Astrocyte of the cerebellum (primary cell): Measurements from ENCODE around the gene FAM107B.

Experiments used
- DNase-seq: peaks from one replicate; pipeline ENCODE4 v3.0.0-alpha.2; 2011; ENCODE audit warnings: low read depth
- H3K4me3 ChIP-seq: 2 replicates; pipeline ENCODE4 v1.5.1; 2011; ENCODE audit warnings: mild to moderate bottlenecking, low read depth, low read length, moderate library complexity
- in situ Hi-C: cut with HindIII; loops from 2 replicates; pipeline ENCODE4 v1.10.0; 2017; ENCODE audit warnings: low sequenced_read_pairs
- TF ChIP-seq, protein P1 (sequence below): IDR thresholded peaks from 2 replicates; pipeline ENCODE4 v1.5.1; 2012; ENCODE audit warnings: low read length, low read depth, moderate library complexity, mild to moderate bottlenecking; ENCODE audit errors: missing control alignments

Gene FAM107B

DNA sequence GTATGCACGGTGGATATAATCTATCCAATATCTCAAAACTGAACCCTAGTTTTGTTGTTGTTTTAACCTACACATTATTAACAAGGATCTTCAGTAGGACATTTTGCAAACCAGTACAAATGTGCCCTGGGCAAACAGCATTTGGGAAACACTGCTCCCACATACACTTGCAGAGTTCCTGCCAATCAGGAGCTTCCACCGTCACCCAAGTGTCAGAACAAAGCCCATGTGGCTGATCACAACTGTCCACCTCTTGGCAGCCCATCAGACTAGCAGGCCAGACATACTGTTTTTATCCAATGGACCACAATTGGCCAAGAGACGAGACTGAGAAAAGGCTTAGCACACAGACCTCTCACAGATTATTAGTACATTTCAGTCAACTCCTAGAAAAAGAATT is 200.4 kb downstream of the FAM107B start:
- no peak for DNase-seq
- in situ Hi-C loops: no loop called here
- no peak overlapping the region for H3K4me3 ChIP-seq
- TF ChIP-seq, protein P1, sequence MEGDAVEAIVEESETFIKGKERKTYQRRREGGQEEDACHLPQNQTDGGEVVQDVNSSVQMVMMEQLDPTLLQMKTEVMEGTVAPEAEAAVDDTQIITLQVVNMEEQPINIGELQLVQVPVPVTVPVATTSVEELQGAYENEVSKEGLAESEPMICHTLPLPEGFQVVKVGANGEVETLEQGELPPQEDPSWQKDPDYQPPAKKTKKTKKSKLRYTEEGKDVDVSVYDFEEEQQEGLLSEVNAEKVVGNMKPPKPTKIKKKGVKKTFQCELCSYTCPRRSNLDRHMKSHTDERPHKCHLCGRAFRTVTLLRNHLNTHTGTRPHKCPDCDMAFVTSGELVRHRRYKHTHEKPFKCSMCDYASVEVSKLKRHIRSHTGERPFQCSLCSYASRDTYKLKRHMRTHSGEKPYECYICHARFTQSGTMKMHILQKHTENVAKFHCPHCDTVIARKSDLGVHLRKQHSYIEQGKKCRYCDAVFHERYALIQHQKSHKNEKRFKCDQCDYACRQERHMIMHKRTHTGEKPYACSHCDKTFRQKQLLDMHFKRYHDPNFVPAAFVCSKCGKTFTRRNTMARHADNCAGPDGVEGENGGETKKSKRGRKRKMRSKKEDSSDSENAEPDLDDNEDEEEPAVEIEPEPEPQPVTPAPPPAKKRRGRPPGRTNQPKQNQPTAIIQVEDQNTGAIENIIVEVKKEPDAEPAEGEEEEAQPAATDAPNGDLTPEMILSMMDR: no peak

DNA sequence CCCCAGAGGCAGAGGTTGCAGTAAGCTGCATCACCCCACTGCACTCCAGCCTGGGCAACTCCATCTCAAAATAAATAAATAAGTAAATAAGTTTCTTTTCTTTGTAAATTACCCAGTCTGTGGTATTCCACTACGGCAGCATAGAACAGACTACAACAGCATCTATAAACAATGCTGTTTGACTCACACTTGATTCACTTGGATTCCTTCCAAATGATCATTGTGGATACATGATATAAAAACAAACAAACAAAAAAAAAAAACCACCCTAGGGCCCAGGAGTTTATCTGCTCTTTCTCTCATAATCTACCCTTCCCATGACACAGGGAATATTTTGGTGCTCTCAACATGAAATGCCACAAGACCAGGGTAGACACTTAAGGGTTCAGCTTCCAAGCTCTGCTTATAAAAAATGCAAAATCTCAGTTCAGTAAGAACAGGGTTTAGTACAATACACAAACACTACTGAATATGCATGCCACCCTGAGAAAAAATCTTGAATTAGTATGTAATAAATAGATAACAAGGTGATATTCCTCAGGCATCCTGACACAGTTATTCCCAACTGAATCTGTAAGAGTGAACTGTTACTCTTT is 200.9 kb downstream of the FAM107B start:
- H3K4me3 ChIP-seq: no peak overlapping the region
- TF ChIP-seq, protein P1: no peak
- peak; percentile 11 for DNase-seq
- in situ Hi-C loops: no loop called here

DNA sequence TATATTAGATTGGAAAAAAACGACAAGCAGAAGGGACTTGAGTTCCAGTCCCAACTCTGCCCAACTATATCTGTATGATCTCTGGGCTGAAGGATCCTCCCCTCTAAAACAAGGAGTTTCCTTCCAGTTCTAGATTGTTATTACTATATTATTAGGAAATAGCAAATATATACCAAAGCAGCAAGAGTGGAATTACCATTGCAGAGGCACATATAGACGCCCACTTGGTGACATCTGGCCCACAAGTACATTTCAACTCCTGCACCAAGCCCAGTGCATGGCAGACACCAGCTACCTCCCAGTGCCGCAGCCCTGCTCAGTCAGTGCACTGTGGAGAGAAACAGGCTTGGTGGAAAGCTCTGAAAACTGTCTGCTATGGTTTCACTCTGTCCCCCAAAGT is 201.9 kb downstream of the FAM107B start:
- TF ChIP-seq, protein P1: no peak
- no peak for DNase-seq
- in situ Hi-C loops: no loop called here
- H3K4me3 ChIP-seq: no peak overlapping the region

DNA sequence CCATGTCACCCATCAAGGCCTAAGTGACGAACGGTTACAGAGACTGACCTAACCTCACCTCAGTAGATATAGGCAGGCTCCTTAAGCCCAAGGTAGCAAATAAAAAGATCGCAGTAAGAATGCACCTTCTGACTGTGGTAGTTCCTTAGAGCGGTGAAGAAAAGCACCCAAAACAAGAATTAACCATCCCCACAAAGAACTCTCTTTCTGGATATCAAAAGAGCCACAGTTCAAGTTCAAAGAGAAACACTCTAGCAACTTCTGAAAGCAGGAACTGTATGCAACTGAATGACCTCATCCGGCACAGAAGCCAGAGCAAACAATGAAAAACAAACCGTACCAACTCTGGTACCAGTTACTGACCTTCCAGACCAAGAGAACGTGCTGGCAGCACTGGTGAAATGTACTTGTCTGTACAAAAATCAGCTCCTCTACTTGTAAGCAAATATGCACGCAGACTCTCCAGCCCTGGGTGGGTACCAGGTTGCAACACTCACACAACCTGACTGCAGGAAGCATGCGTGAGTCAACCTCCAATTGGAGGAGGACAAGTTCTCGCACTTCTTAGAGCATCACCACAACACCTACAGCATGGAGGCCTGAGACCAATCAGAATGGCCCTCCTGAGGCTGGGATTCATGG is 202.7 kb downstream of the FAM107B start:
- in situ Hi-C loops: no loop called here
- DNase-seq: peak; percentile 2
- no peak overlapping the region for H3K4me3 ChIP-seq

DNA sequence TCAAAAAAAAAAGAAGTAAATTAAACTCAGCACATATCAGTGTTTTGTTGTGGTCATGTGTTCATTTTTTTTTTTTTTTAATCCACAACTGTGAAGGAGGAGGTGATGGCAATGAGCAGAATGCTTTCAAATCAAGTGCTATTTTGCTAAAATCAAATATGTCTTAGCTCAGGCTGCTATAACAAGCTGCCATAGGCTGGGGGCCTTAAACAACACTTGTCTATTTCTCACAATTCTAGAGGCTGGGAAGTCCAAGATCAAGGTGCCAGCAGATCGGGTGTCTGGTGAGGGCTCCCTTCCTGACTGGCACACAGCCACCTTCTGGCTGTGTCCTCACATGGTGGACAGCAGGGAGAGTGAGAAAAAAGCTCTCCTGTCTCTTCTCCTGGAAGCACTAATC is 203.9 kb downstream of the FAM107B start:
- TF ChIP-seq, protein P1: no peak
- in situ Hi-C loops: no loop called here
- no peak overlapping the region for H3K4me3 ChIP-seq
- no peak for DNase-seq

More for the DNA sequence above, 202.7 kb downstream of the FAM107B start:
- TF ChIP-seq, protein P1: no peak

DNA sequence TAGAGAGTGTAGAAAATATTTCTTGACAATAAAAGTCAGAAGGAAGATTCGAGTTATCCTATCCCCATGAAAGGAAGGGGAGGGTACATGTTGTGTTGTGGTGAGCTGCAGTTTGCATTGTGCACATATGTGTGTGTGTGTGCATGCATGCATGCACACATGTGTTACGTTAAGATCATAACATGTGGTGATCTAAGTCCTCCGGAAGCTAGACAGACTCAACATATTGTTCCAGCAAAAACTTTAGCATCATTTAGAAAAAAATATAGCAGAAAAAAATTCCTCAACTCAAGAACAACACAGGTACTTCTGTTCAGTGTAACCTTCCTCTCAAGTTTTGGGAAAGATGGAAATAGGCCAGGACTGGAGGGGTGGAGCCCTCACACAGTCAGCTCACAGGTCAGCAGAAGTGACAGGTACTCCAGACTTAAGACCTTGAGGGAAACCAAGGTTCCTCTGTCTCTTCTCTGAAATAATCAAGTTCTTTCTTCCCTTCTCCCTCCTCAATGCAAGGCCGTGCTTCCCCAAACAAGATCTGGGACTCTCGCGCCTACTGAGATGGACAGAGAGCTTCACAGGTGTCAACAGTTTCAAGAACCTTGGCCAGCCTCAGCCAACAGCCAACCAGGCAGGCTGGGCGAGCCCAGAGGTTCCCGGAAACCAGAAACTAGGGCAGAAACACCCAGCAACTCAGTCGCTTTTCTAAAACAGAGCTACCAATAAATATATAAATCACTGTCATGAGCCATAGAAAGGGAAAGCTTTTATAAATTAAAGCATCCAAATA is 205.2 kb downstream of the FAM107B start:
- no peak for DNase-seq
- TF ChIP-seq, protein P1: no peak
- in situ Hi-C loops: no loop called here
- H3K4me3 ChIP-seq: no peak overlapping the region
